Colonic mucosa (tissue), 4 donors: ENCODE measurements around the gene DCTD. TPM values are rescaled to one million over a fixed set of nuclear protein-coding genes. Genes with fewer than 3 reads are reported as not detected.

Experiments
- DNase-seq: peaks from one replicate; pipeline ENCODE4 v3.0.0-alpha.2; 2020
- H3K27ac ChIP-seq: fragments of 200-600 bp; one replicate; pipeline ENCODE4 v1.8.0; 2021
- H3K27me3 ChIP-seq: fragments of 200-600 bp; one replicate; pipeline ENCODE4 v1.8.0; 2021
- H3K36me3 ChIP-seq: fragments of 200-600 bp; one replicate; pipeline ENCODE4 v1.8.0; 2021
- H3K4me1 ChIP-seq: fragments of 200-600 bp; one replicate; pipeline ENCODE4 v1.8.0; 2021; ENCODE audit warnings: mild to moderate bottlenecking
- H3K4me3 ChIP-seq: fragments of 200-600 bp; one replicate; pipeline ENCODE4 v1.8.0; 2021
- H3K9ac ChIP-seq, 2 donors: one replicate each; pipeline ENCODE4 v1.7.0; 2013; ENCODE audit warnings: control low read depth in 2 of 2, low read depth in 2 of 2, low read length in 2 of 2
- H3K9me3 ChIP-seq: fragments of 200-600 bp; one replicate; pipeline ENCODE4 v1.8.0; 2021
- CTCF ChIP-seq: fragments of 200-600 bp; IDR thresholded peaks from one replicate; pipeline ENCODE4 v1.8.0; 2022; ENCODE audit warnings: antibody characterized with exemption, mild to moderate bottlenecking
- intact Hi-C: fragments of 100-400 bp; cut with DNase I; formaldehyde crosslinking; loops from one replicate; pipeline ENCODE4 v1.14.1; 2022
- total RNA-seq, 2 donors: library from RNA; stranded (reverse); fragmentation: NEBNext Ultra II Directional in 1 of 2; extraction: Animal tissue kit (Norgen Biotek cat#: 25700) in 1 of 2; gene quantifications; one replicate each; pipeline ENCODE4 v1.2.1, GENCODE V29; 2021
- donor health status: healthy.
- donor health status: DM: no; HTN: no; CAD: no.
- donor health status: DM: no; HTN: no; CAD: no.

Gene DCTD
- total RNA-seq, 2 donors from 2014 or later = 51.4 to 54.6 TPM

GRCh38 chr4:182939680-182940079, 22.5 kb upstream of the DCTD start:
- Histone ChIP-seq H3K4me3 (no peak overlapping the region), H3K4me1 (no peaks in the 10 kb centered on the region), H3K27ac (no peak overlapping the region), H3K27me3 (no peaks in the 10 kb centered on the region), H3K9ac (no peak overlapping the region), H3K9me3 (no peaks in the 10 kb centered on the region), H3K36me3 (no peaks in the 10 kb centered on the region)
- no peak for TF ChIP-seq CTCF
- intact Hi-C loops = loop anchor here (2.0 kb wide), 2 partner anchors 133 to 321 kb away; no protein-coding TSS in a partner anchor
- DNase-seq = no peak

- intact Hi-C loops = loop anchor here (2.0 kb wide), 2 partner anchors 135 to 323 kb away; no protein-coding TSS in a partner anchor
- H3K9ac ChIP-seq = no peak overlapping the region
- no peaks in the 10 kb centered on the region for H3K9me3 ChIP-seq
- TF ChIP-seq CTCF = peak; percentile 85
- H3K4me3 ChIP-seq = no peak overlapping the region
- peak; percentile 82 for DNase-seq
- H3K27ac ChIP-seq = no peak overlapping the region
- no peaks in the 10 kb centered on the region for H3K4me1 ChIP-seq
- no peaks in the 10 kb centered on the region for H3K36me3 ChIP-seq
- H3K27me3 ChIP-seq = no peaks in the 10 kb centered on the region
Measured at GRCh38 chr4:182938205-182938645, 21.0 kb upstream of the DCTD start.

- Histone ChIP-seq H3K27me3 (no peaks in the 10 kb centered on the region), H3K4me3 (no peak overlapping the region), H3K27ac (no peak overlapping the region), H3K4me1 (no peaks in the 10 kb centered on the region), H3K36me3 (no peaks in the 10 kb centered on the region), H3K9me3 (no peaks in the 10 kb centered on the region), H3K9ac (no peak overlapping the region)
- intact Hi-C loops = loop anchor here (2.0 kb wide), 2 partner anchors 135 to 323 kb away; no protein-coding TSS in a partner anchor
- TF ChIP-seq CTCF = no peak
- no peak for DNase-seq
Measured at GRCh38 chr4:182937268-182938204, 20.4 kb upstream of the DCTD start.

- Histone ChIP-seq H3K4me1 (no peaks in the 10 kb centered on the region), H3K27ac (no peak overlapping the region), H3K9me3 (no peaks in the 10 kb centered on the region), H3K9ac (no peak overlapping the region), H3K36me3 (no peaks in the 10 kb centered on the region), H3K27me3 (no peaks in the 10 kb centered on the region), H3K4me3 (no peak overlapping the region)
- intact Hi-C loops = no loop called here
- DNase-seq = no peak
- no peak for TF ChIP-seq CTCF
Measured at GRCh38 chr4:182932651-182933050, 15.5 kb upstream of the DCTD start.

GRCh38 chr4:182931691-182932345, 14.6 kb upstream of the DCTD start:
- no peak overlapping the region for H3K9ac ChIP-seq
- no peak for DNase-seq
- no peaks in the 10 kb centered on the region for H3K9me3 ChIP-seq
- H3K27me3 ChIP-seq = no peaks in the 10 kb centered on the region
- TF ChIP-seq CTCF = no peak
- no peaks in the 10 kb centered on the region for H3K36me3 ChIP-seq
- no peak overlapping the region for H3K27ac ChIP-seq
- intact Hi-C loops = no loop called here
- no peaks in the 10 kb centered on the region for H3K4me1 ChIP-seq
- no peak overlapping the region for H3K4me3 ChIP-seq
